Naive thymus-derived CD4-positive, alpha-beta T cell (primary cell): ENCODE measurements around the gene MCM9. TPM values are rescaled to one million over a fixed set of nuclear protein-coding genes. Genes with fewer than 3 reads are reported as not detected.

Experiments
- ATAC-seq: fragments of 150-1000 bp; cut with Tn5 transposase; 2 replicates; pipeline ENCODE4 v1.10.0; 2021; ENCODE audit warnings: mild to moderate bottlenecking, moderate library complexity
- CTCF ChIA-PET: fragments of 350-600 bp; sonication (Branson Sonifier 250); formaldehyde crosslinking; loops from one replicate; lab custom pipeline; 2021; ENCODE audit warnings: antibody characterized with exemption; lab: Charles Lee
- POLR2A ChIA-PET: fragments of 350-600 bp; sonication (Branson Sonifier 250); formaldehyde crosslinking; loops from one replicate; lab custom pipeline; 2021; ENCODE audit warnings: antibody characterized with exemption, inconsistent platforms; lab: Charles Lee
- DNase-seq, 9 donors: peaks; one replicate each; pipeline versions ENCODE4 v3.0.0 to v3.0.0-alpha.2; 2020 to 2022; ENCODE audit warnings: mixed read lengths in 1 of 9
- H3K27ac ChIP-seq: one replicate; pipeline ENCODE4 v1.7.0; 2013; ENCODE audit warnings: mild to moderate bottlenecking, low read depth, low read length, moderate library complexity
- H3K27me3 ChIP-seq, 2 donors: one replicate each; pipeline ENCODE4 v1.7.0; 2013; ENCODE audit warnings: low read length in 2 of 2, mild to moderate bottlenecking in 2 of 2, moderate library complexity in 2 of 2; ENCODE audit not compliant: control insufficient read depth in 2 of 2, insufficient read depth in 2 of 2
- H3K36me3 ChIP-seq, 3 experiments: 1 replicate in 2 of 3; 2 replicates in 1 of 3; pipeline ENCODE4 v1.7.0; 2013; ENCODE audit warnings: low read length in 3 of 3, mild to moderate bottlenecking in 3 of 3, moderate library complexity in 1 of 3; ENCODE audit not compliant: insufficient read depth in 3 of 3, control insufficient read depth in 2 of 3
- H3K4me1 ChIP-seq, 2 donors: one replicate each; pipeline ENCODE4 v1.7.0; 2013; ENCODE audit warnings: low read length in 2 of 2, mild to moderate bottlenecking in 2 of 2, moderate library complexity in 1 of 2; ENCODE audit not compliant: control insufficient read depth in 2 of 2, insufficient read depth in 2 of 2
- H3K4me3 ChIP-seq: 2 replicates; pipeline ENCODE4 v1.7.0; 2013; ENCODE audit warnings: mild to moderate bottlenecking, low read length
- H3K9me3 ChIP-seq, 3 experiments: 1 replicate in 2 of 3; 2 replicates in 1 of 3; pipeline ENCODE4 v1.7.0; 2013; ENCODE audit warnings: low read length in 3 of 3; ENCODE audit not compliant: control insufficient read depth in 2 of 3
- H3K27ac Mint-ChIP-seq, 9 donors: one replicate each; pipeline ENCODE4 v1.8.0; 2020 to 2022; ENCODE audit warnings: mixed read lengths in 9 of 9, mild to moderate bottlenecking in 8 of 9, moderate library complexity in 5 of 9, inconsistent platforms in 2 of 9
- H3K27me3 Mint-ChIP-seq, 5 donors: one replicate each; pipeline ENCODE4 v1.8.0; 2021 to 2022; ENCODE audit warnings: mixed read lengths in 5 of 5, mild to moderate bottlenecking in 1 of 5
- H3K36me3 Mint-ChIP-seq, 5 donors: one replicate each; pipeline ENCODE4 v1.8.0; 2020 to 2022; ENCODE audit warnings: mixed read lengths in 5 of 5, mild to moderate bottlenecking in 3 of 5, inconsistent platforms in 1 of 5
- H3K4me1 Mint-ChIP-seq, 7 donors: one replicate each; pipeline ENCODE4 v1.8.0; 2020 to 2022; ENCODE audit warnings: mixed read lengths in 7 of 7, mild to moderate bottlenecking in 3 of 7, inconsistent platforms in 1 of 7
- H3K4me3 Mint-ChIP-seq, 10 donors: one replicate each; pipeline ENCODE4 v1.8.0; 2020 to 2022; ENCODE audit warnings: mild to moderate bottlenecking in 10 of 10, mixed read lengths in 10 of 10, moderate library complexity in 6 of 10, inconsistent platforms in 2 of 10
- H3K9me3 Mint-ChIP-seq, 11 donors: one replicate each; pipeline ENCODE4 v1.8.0; 2020 to 2022; ENCODE audit warnings: mixed read lengths in 11 of 11, mild to moderate bottlenecking in 4 of 11, inconsistent platforms in 1 of 11, moderate library complexity in 1 of 11
- intact Hi-C, 2 donors: fragments of 100-400 bp; cut with micrococcal nuclease; formaldehyde crosslinking; loops; one replicate each; pipeline ENCODE4 v1.15.1; 2023
- polyA plus RNA-seq, 2 donors: library from polyadenylated mRNA; unstranded; fragments of 300-500 nt; fragmentation: Illumina TruSeq; gene quantifications; one replicate each; pipeline ENCODE4 v1.2.3, GENCODE V29; 2021
- total RNA-seq, 6 experiments: library from RNA in 5 of 6; stranded (reverse) in 5 of 6; gene quantifications; 1 replicate in 5 of 6; 2 replicates in 1 of 6; pipeline ENCODE4 v1.2.3 and lab custom pipeline; 2021 to 2026

Gene MCM9
- total and polyA plus RNA-seq, 7 experiments from 2014 or later = 12.1 to 33.7 (median 30.6) TPM

- Histone ChIP-seq H3K4me3 (no peak overlapping the region), H3K4me1 (no peaks in the 10 kb centered on the region), H3K27me3 (no peaks in the 10 kb centered on the region), H3K36me3 (peaks cover 6 to 36% (median 7%) of the 10 kb centered on the region in 3 experiments), H3K9me3 (no peaks in the 10 kb centered on the region), H3K27ac (no peak overlapping the region)
- POLR2A ChIA-PET = no interaction called here
- intact Hi-C loops = no loop called here
- peaks cover 0 to 24% (median 6%) of the 10 kb centered on the region in 7 donors for H3K4me1 Mint-ChIP-seq
- H3K36me3 Mint-ChIP-seq = peaks cover 0 to 35% (median 21%) of the 10 kb centered on the region in 5 donors
- no peak for DNase-seq
- peaks cover 0 to 10% (median 4%) of the 10 kb centered on the region in 11 donors for H3K9me3 Mint-ChIP-seq
- no peak for ATAC-seq
- no peaks in the 10 kb centered on the region for H3K27me3 Mint-ChIP-seq
- H3K27ac Mint-ChIP-seq = no peak overlapping the region
- no peak overlapping the region for H3K4me3 Mint-ChIP-seq
- CTCF ChIA-PET = no interaction called here
These were observed 104.3 kb downstream of the MCM9 start for GRCh38 chr6:118830691-118831090.

- Histone ChIP-seq H3K9me3 (no peaks in the 10 kb centered on the region), H3K4me1 (no peaks in the 10 kb centered on the region), H3K36me3 (peaks cover 7 to 43% (median 10%) of the 10 kb centered on the region in 3 experiments), H3K4me3 (no peak overlapping the region), H3K27ac (no peak overlapping the region), H3K27me3 (no peaks in the 10 kb centered on the region)
- ChIA-PET POLR2A (no interaction called here), CTCF (no interaction called here)
- H3K4me3 Mint-ChIP-seq = no peak overlapping the region
- H3K36me3 Mint-ChIP-seq = peaks cover 0 to 42% (median 22%) of the 10 kb centered on the region in 5 donors
- peak overlapping the region in 2 of 9 donors; percentile 48 to 68 for H3K27ac Mint-ChIP-seq
- peaks cover 0 to 21% (median 6%) of the 10 kb centered on the region in 7 donors for H3K4me1 Mint-ChIP-seq
- intact Hi-C loops = no loop called here
- DNase-seq (no peak), ATAC-seq (no peak)
- peaks cover 0 to 5% (median 0%) of the 10 kb centered on the region in 11 donors for H3K9me3 Mint-ChIP-seq
- no peaks in the 10 kb centered on the region for H3K27me3 Mint-ChIP-seq
These were observed 105.0 kb downstream of the MCM9 start for GRCh38 chr6:118829817-118830478.

GRCh38 chr6:118826096-118826495, 108.9 kb downstream of the MCM9 start:
- Mint-ChIP-seq H3K27ac (no peak overlapping the region), H3K27me3 (no peaks in the 10 kb centered on the region), H3K4me1 (peaks cover 0 to 5% (median 0%) of the 10 kb centered on the region in 7 donors), H3K9me3 (peaks cover 0 to 8% (median 0%) of the 10 kb centered on the region in 11 donors), H3K36me3 (peaks cover 6 to 66% (median 44%) of the 10 kb centered on the region in 5 donors), H3K4me3 (no peak overlapping the region)
- Histone ChIP-seq H3K27me3 (no peaks in the 10 kb centered on the region), H3K4me3 (no peak overlapping the region), H3K4me1 (no peaks in the 10 kb centered on the region), H3K27ac (no peak overlapping the region), H3K36me3 (peaks cover 7 to 58% (median 14%) of the 10 kb centered on the region in 3 experiments), H3K9me3 (no peaks in the 10 kb centered on the region)
- DNase-seq (no peak), ATAC-seq (no peak)
- intact Hi-C loops = no loop called here
- ChIA-PET POLR2A (no interaction called here), CTCF (no interaction called here)

DNA sequence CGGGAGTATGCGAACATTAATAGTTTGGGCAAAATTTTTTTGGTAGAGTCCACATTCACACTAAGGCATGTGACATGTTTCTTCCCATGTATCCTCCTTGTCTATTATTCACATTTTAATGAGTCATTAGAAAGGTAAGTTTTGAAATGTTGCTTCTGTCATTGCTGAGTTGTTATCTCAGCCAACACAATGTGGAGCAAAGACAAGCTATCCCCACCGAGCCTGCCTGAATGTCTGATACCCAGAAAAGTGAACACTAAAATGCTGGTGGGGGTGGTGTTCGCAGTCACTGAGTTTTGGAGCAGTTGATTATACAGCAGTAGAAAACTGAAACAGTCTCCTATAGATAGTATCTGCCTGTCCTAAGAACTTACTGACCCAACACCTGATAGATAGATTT, 109.3 kb downstream of the MCM9 start:
- H3K4me3 ChIP-seq = no peak overlapping the region
- no peak overlapping the region for H3K27ac Mint-ChIP-seq
- CTCF ChIA-PET = no interaction called here
- ATAC-seq (no peak), DNase-seq (no peak)
- no peaks in the 10 kb centered on the region for H3K27me3 ChIP-seq
- H3K27ac ChIP-seq = no peak overlapping the region
- no peaks in the 10 kb centered on the region for H3K4me1 ChIP-seq
- peaks cover 0 to 12% (median 0%) of the 10 kb centered on the region in 11 donors for H3K9me3 Mint-ChIP-seq
- intact Hi-C loops = no loop called here
- POLR2A ChIA-PET = no interaction called here
- H3K4me1 Mint-ChIP-seq = peaks cover 0 to 3% (median 0%) of the 10 kb centered on the region in 7 donors
- H3K9me3 ChIP-seq = no peaks in the 10 kb centered on the region
- H3K36me3 ChIP-seq = peaks cover 7 to 58% (median 14%) of the 10 kb centered on the region in 3 experiments
- no peak overlapping the region for H3K4me3 Mint-ChIP-seq
- peaks cover 6 to 69% (median 45%) of the 10 kb centered on the region in 5 donors for H3K36me3 Mint-ChIP-seq
- H3K27me3 Mint-ChIP-seq = no peaks in the 10 kb centered on the region

DNA sequence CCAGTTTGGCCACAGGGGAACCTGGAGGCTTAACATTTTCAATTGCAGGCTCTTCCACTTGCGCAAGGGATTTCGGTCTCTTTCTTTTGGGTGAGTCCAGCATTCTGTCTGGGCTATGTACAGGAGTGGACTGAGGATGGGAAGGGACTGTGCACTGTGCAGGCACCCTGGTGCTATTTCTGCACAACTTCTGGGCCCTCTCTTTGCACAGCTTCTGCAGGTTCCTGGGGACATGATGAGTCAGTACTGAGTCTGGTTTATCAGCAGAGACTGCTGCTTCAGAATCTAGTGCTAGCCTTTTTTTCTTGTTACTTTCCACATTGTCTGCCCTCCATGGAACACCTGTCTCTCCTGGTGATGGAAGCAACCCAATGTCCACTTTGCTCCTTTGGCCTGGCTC, 119.5 kb downstream of the MCM9 start:
- Mint-ChIP-seq H3K9me3 (peaks cover 4 to 24% (median 8%) of the 10 kb centered on the region in 11 donors), H3K4me1 (peaks cover 4 to 29% (median 20%) of the 10 kb centered on the region in 7 donors), H3K4me3 (no peak overlapping the region), H3K27me3 (no peaks in the 10 kb centered on the region), H3K36me3 (peaks cover 3 to 53% (median 13%) of the 10 kb centered on the region in 5 donors), H3K27ac (peak overlapping the region in 8 of 9 donors; percentile 38 to 87 (median 76))
- DNase-seq = no peak
- Histone ChIP-seq H3K4me1 (peaks cover 5 to 11% of the 10 kb centered on the region in 2 donors), H3K27me3 (no peaks in the 10 kb centered on the region), H3K4me3 (no peak overlapping the region), H3K36me3 (no peaks in the 10 kb centered on the region), H3K27ac (no peak overlapping the region), H3K9me3 (no peaks in the 10 kb centered on the region)
- ATAC-seq = peak; percentile 32
- CTCF ChIA-PET = no interaction called here
- intact Hi-C loops = no loop called here
- POLR2A ChIA-PET = no interaction called here

DNA sequence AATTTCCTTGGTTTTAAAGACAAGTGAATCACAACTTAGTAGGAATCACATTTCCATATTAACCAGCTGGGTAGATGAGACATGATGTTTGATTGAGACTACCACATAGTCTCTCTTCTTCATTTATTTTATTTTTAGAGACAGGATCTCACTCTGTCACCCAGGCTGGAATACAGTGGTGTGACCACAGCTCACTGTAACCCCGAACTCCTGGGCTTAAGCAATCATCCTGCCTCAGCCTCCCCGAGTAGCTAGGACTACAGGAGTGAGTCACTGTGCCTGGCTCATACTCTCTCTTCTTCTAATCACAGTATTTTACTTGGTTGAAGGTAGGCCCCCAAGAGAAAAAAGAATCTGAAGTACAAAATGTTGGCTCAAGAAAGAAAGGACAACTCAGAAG, 121.2 kb downstream of the MCM9 start:
- CTCF ChIA-PET = interaction anchor here (0.5 to 2.1 kb wide), 4 partner anchors 11 to 285 kb away, joined by 3 to 9 read pairs (median 3); no protein-coding TSS in a partner anchor
- POLR2A ChIA-PET = no interaction called here
- Mint-ChIP-seq H3K27ac (peak overlapping the region; percentile 23 to 85 (median 69)), H3K4me1 (peaks cover 22 to 47% (median 38%) of the 10 kb centered on the region in 7 donors), H3K27me3 (no peaks in the 10 kb centered on the region), H3K9me3 (peaks cover 0 to 13% (median 6%) of the 10 kb centered on the region in 11 donors), H3K4me3 (no peak overlapping the region), H3K36me3 (peaks cover 3 to 42% (median 11%) of the 10 kb centered on the region in 5 donors)
- H3K4me3 ChIP-seq = no peak overlapping the region
- no peak for ATAC-seq
- intact Hi-C loops = loop anchor here in 1 of 2 donors (5.0 kb wide), 1 partner anchor 34 kb away; no protein-coding TSS in a partner anchor
- H3K4me1 ChIP-seq = peaks cover 22 to 27% of the 10 kb centered on the region in 2 donors
- DNase-seq = no peak
- H3K27me3 ChIP-seq = no peaks in the 10 kb centered on the region
- no peaks in the 10 kb centered on the region for H3K9me3 ChIP-seq
- no peaks in the 10 kb centered on the region for H3K36me3 ChIP-seq
- H3K27ac ChIP-seq = no peak overlapping the region
